ENCODE results near the gene ATP12A.

DNA sequence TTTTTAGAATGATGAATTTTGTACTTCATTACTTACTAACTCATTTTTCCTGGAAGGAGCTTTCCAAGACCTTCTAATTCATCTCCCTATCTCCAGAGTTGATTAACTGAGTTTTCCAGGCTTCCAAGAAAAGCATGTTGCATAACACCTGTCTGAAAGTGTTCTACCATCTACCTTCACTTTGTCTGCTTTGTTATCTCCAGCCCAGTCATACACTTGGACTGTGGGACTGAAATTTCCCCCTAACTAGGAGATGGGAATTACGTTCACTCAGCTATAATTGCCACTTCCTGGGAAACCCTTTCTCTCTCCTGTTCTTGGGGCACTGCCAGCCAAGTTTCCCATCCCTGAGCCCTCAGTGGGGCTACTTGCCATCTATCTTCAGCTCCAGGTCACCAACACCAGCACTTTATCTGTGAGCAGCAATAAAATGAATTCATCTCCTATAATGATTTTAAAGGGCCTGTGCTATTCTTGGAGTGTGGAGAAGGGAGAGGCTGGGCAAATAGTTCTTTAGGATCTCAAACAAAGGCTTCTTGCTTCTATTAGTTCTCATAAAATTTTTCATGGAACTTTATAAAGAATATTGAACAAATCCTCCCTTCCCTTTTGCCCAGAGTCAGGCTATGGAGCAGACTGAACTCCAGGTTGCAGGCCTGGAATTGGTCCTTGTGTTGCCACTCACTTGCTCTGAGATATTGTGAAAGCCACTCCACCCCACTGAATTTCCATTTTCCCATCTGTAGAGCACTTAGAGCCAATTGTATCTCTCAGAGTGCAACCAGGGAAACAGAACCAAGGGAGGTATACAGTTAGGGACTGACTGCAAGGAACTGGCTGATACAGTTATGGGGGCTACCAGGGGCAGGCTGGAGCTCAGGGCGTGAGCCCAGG lies 17.8 kb upstream of the ATP12A start:
- TF ChIP-seq EZH2 (IDR thresholded peaks at IDR 0.05) (no peak), EZH2phosphoT487 (IDR thresholded peaks at IDR 0.05) (no peak)
- TF ChIP-seq, protein P1, sequence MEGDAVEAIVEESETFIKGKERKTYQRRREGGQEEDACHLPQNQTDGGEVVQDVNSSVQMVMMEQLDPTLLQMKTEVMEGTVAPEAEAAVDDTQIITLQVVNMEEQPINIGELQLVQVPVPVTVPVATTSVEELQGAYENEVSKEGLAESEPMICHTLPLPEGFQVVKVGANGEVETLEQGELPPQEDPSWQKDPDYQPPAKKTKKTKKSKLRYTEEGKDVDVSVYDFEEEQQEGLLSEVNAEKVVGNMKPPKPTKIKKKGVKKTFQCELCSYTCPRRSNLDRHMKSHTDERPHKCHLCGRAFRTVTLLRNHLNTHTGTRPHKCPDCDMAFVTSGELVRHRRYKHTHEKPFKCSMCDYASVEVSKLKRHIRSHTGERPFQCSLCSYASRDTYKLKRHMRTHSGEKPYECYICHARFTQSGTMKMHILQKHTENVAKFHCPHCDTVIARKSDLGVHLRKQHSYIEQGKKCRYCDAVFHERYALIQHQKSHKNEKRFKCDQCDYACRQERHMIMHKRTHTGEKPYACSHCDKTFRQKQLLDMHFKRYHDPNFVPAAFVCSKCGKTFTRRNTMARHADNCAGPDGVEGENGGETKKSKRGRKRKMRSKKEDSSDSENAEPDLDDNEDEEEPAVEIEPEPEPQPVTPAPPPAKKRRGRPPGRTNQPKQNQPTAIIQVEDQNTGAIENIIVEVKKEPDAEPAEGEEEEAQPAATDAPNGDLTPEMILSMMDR (IDR thresholded peaks at IDR 0.05) = no peak

Data from neural progenitor cell (in vitro differentiated cells).